ENCODE results near the gene HIPK2.

Gene HIPK2

DNA sequence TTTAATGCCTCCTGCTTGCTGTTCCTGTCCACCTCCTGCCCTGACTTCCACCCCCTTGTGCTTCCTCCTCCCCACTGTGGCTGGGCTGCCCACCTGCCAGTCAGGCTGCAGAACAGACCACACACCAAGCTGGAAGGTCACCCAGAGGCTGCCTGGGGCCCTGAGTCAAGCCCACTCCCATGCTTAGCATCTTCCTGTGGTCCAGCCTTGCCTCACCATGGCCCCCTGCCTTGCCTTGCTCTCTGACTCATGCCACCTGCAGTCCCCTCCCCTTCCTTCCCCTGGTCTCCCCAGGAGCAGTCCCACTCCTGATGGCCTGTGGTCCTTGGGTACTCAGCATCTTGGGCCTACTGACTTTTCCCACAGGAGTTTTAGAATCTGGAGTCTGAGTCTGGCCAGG, 252.0 kb downstream of the HIPK2 start:
- H3K4me1 ChIP-seq (ENCODE audit: control insufficient read depth, low read depth, low read length), result no peaks in the 10 kb centered on the region
- no peaks in the 10 kb centered on the region for H3K79me1 ChIP-seq (ENCODE audit: low read length)
- H3K27ac ChIP-seq (ENCODE audit: low read depth, low read length), result no peak overlapping the region
- no peak overlapping the region for H3K4ac ChIP-seq (ENCODE audit: low read depth, low read length)
- no peaks in the 10 kb centered on the region for H3K79me2 ChIP-seq (ENCODE audit: control insufficient read depth, insufficient read depth, low read length)
- no peak overlapping the region for H2AK5ac ChIP-seq (ENCODE audit: low read length)
- H3K56ac ChIP-seq (ENCODE audit: low read length), result no peak overlapping the region
- no peak overlapping the region for H2BK15ac ChIP-seq (replicated peaks; ENCODE audit: low read depth)
- no peak overlapping the region for H3K18ac ChIP-seq (ENCODE audit: low read length)
- H4K8ac ChIP-seq (ENCODE audit: low read depth, low read length), result no peak overlapping the region
- H3K23ac ChIP-seq (ENCODE audit: low read length), result no peak overlapping the region
- no peak overlapping the region for H3K4me2 ChIP-seq (ENCODE audit: low read length)
- no peak overlapping the region for H4K5ac ChIP-seq (ENCODE audit: low read length)
- H3K36me3 ChIP-seq (ENCODE audit: control insufficient read depth, insufficient read depth, low read length), result no peaks in the 10 kb centered on the region
- H3K9ac ChIP-seq (ENCODE audit: low read length), result no peak overlapping the region
- H3K4me3 ChIP-seq (ENCODE audit: low read length), result no peak overlapping the region
- H2BK120ac ChIP-seq (ENCODE audit: low read depth, low read length), result no peak overlapping the region
- no peak overlapping the region for H2BK5ac ChIP-seq (ENCODE audit: low read length)
- peaks cover 16% of the 10 kb centered on the region for H3K27me3 ChIP-seq (ENCODE audit: insufficient read depth, low read length, poor library complexity)
- DNase-seq, result no peak

- no CpG with 5 or more reads among the region's 10 CpGs for WGBS (ENCODE audit: extremely low coverage, insufficient coverage, low lambda C conversion rate)
- no peaks in the 10 kb centered on the region for H3K79me1 ChIP-seq (ENCODE audit: low read length)
- no peak overlapping the region for H4K8ac ChIP-seq (ENCODE audit: low read depth, low read length)
- H2AK5ac ChIP-seq (ENCODE audit: low read length), result no peak overlapping the region
- no peak overlapping the region for H2BK5ac ChIP-seq (ENCODE audit: low read length)
- H3K18ac ChIP-seq (ENCODE audit: low read length), result no peak overlapping the region
- H3K4me1 ChIP-seq (ENCODE audit: control insufficient read depth, low read depth, low read length), result no peaks in the 10 kb centered on the region
- H3K4me2 ChIP-seq (ENCODE audit: low read length), result no peak overlapping the region
- H2BK120ac ChIP-seq (ENCODE audit: low read depth, low read length), result no peak overlapping the region
- no peak for DNase-seq
- H3K27ac ChIP-seq (ENCODE audit: low read depth, low read length), result no peak overlapping the region
- H4K5ac ChIP-seq (ENCODE audit: low read length), result no peak overlapping the region
- no peak overlapping the region for H3K4me3 ChIP-seq (ENCODE audit: low read length)
- H3K4ac ChIP-seq (ENCODE audit: low read depth, low read length), result no peak overlapping the region
- no peaks in the 10 kb centered on the region for H3K79me2 ChIP-seq (ENCODE audit: control insufficient read depth, insufficient read depth, low read length)
- H3K9ac ChIP-seq (ENCODE audit: low read length), result no peak overlapping the region
- peaks cover 16% of the 10 kb centered on the region for H3K27me3 ChIP-seq (ENCODE audit: insufficient read depth, low read length, poor library complexity)
- H3K56ac ChIP-seq (ENCODE audit: low read length), result no peak overlapping the region
- no peaks in the 10 kb centered on the region for H3K36me3 ChIP-seq (ENCODE audit: control insufficient read depth, insufficient read depth, low read length)
- no peak overlapping the region for H2BK15ac ChIP-seq (replicated peaks; ENCODE audit: low read depth)
- no peak overlapping the region for H3K23ac ChIP-seq (ENCODE audit: low read length)
These were observed 252.6 kb downstream of the HIPK2 start for GRCh38 chr7:139525239-139525638.

DNA sequence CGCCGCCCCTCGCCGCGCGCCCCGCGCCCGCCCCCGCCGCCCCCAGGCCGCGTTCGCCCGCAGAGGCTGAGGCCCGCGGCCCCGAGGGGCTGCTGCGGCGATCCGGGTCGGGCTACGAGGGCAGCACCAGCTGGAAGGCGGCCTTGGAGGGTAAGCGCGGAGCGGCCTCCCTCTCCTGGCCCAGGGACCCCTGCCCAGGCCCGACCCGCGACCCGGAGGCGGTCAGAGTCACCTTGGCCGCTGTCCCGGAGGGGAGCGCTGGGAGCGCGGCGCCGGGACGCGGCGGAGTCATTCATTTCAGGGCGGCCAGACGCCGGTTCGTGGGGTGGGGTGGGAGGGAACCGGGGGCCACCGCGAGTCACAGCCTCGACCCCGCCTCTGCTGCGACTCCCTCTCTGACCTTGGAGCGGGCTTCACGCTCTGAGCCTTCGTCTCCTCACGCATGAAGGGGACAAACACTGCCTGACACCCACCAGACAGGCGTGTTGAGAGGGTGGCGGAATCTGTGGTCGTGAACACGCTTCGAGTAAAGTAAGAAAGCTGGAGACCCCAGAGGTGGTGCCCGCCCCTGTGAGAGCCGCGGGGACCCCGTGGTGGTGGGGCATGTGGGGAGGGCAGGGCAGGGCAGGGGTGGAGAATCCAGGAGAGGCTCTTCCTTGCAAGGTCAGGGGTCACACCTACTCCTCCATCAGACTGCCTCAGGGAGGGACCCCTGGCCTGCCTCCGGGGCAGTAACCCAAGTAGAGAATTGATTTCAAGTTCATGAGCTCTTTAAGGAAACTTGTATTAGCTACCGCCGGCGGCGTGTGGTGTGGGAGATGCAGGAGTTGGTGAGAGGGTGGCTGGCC, 253.6 kb downstream of the HIPK2 start:
- Histone ChIP-seq H3K79me2 (ENCODE audit: control insufficient read depth, insufficient read depth, low read length) (no peaks in the 10 kb centered on the region), H3K4ac (ENCODE audit: low read depth, low read length) (no peak overlapping the region), H2BK5ac (ENCODE audit: low read length) (no peak overlapping the region), H3K27me3 (ENCODE audit: insufficient read depth, low read length, poor library complexity) (peaks cover 16% of the 10 kb centered on the region), H2BK120ac (ENCODE audit: low read depth, low read length) (no peak overlapping the region), H3K56ac (ENCODE audit: low read length) (peak overlapping the region; percentile 65), H4K8ac (ENCODE audit: low read depth, low read length) (no peak overlapping the region), H3K36me3 (ENCODE audit: control insufficient read depth, insufficient read depth, low read length) (no peaks in the 10 kb centered on the region), H3K9ac (ENCODE audit: low read length) (peak overlapping the region; percentile 41), H3K79me1 (ENCODE audit: low read length) (no peaks in the 10 kb centered on the region), H4K5ac (ENCODE audit: low read length) (no peak overlapping the region), H2BK15ac (replicated peaks; ENCODE audit: low read depth) (no peak overlapping the region), H3K4me3 (ENCODE audit: low read length) (no peak overlapping the region), H3K4me1 (ENCODE audit: control insufficient read depth, low read depth, low read length) (no peaks in the 10 kb centered on the region), H3K4me2 (ENCODE audit: low read length) (peak overlapping the region; percentile 27), H3K27ac (ENCODE audit: low read depth, low read length) (no peak overlapping the region), H3K23ac (ENCODE audit: low read length) (no peak overlapping the region), H2AK5ac (ENCODE audit: low read length) (no peak overlapping the region), H3K18ac (ENCODE audit: low read length) (peak overlapping the region; percentile 42)
- DNase-seq, result no peak
- WGBS (ENCODE audit: extremely low coverage, insufficient coverage, low lambda C conversion rate), result no CpG with 5 or more reads among the region's 70 CpGs

DNA sequence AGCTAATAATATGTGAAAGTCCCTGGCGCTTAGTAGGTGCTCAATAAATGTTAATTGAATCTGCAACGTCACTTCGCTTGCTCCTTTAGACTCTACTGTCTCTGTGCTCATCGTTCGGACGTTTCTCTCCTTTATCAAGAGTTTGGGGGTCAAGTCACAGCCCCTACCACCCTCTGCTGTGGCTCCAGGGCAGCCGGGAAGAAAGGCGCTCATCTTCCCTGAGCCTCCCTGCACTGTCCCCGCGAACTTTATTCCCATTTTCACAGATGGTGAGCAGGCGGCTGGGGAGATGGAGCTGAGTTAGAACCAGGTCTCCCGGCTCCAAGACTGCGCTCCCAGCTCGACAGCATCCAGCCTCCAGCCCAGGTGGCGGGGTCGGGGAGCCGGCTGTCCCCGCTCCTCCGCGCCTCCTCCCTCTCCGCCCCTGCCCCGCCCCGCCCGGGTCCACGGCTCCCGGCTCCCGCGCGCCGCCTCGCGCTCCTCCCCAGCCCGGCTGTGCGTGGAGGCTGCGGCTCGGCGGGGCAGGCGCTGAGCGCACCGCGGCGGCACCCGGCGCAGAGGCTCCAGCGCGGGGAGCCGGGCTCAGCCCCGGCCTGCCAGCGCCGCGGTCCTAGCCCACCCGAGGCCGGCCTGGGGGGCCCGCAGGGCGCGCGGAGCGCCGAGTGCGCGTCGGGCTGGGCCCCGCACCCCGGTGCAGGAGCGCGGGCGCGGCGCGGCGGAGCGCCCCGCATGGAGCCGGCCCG, 254.4 kb downstream of the HIPK2 start, which contains the start of gene CLEC2L:
Gene CLEC2L, plus strand, starts transcription at position 487 of the 743 bp plus-strand sequence. Its CDS starts 243 bp downstream, at position 730.
- Histone ChIP-seq H3K79me1 (ENCODE audit: low read length) (no peaks in the 10 kb centered on the region), H4K5ac (ENCODE audit: low read length) (no peak within 1 kb of the TSS), H3K23ac (ENCODE audit: low read length) (no peak within 1 kb of the TSS), H3K27ac (ENCODE audit: low read depth, low read length) (no peak within 1 kb of the TSS), H3K4me2 (ENCODE audit: low read length) (peak within 1 kb of the TSS; percentile 46), H3K56ac (ENCODE audit: low read length) (peak within 1 kb of the TSS; percentile 65), H4K8ac (ENCODE audit: low read depth, low read length) (no peak within 1 kb of the TSS), H3K4me1 (ENCODE audit: control insufficient read depth, low read depth, low read length) (no peaks in the 10 kb centered on the region), H2AK5ac (ENCODE audit: low read length) (no peak within 1 kb of the TSS), H2BK15ac (replicated peaks; ENCODE audit: low read depth) (no peak within 1 kb of the TSS), H3K18ac (ENCODE audit: low read length) (peak within 1 kb of the TSS; percentile 42), H3K4ac (ENCODE audit: low read depth, low read length) (no peak within 1 kb of the TSS), H2BK5ac (ENCODE audit: low read length) (no peak within 1 kb of the TSS), H3K36me3 (ENCODE audit: control insufficient read depth, insufficient read depth, low read length) (no peaks in the 10 kb centered on the region), H3K79me2 (ENCODE audit: control insufficient read depth, insufficient read depth, low read length) (no peaks in the 10 kb centered on the region), H3K4me3 (ENCODE audit: low read length) (no peak within 1 kb of the TSS), H2BK120ac (ENCODE audit: low read depth, low read length) (no peak within 1 kb of the TSS), H3K27me3 (ENCODE audit: insufficient read depth, low read length, poor library complexity) (peaks cover 16% of the 10 kb centered on the region), H3K9ac (ENCODE audit: low read length) (peak within 1 kb of the TSS; percentile 41)
- no CpG with 5 or more reads among the region's 75 CpGs for WGBS (ENCODE audit: extremely low coverage, insufficient coverage, low lambda C conversion rate)
- DNase-seq, result peak; percentile 26

GRCh38 chr7:139522830-139523198, 255.0 kb downstream of the HIPK2 start:
- H4K8ac ChIP-seq (ENCODE audit: low read depth, low read length), result no peak overlapping the region
- no peak overlapping the region for H2BK15ac ChIP-seq (replicated peaks; ENCODE audit: low read depth)
- H3K23ac ChIP-seq (ENCODE audit: low read length), result no peak overlapping the region
- no peak overlapping the region for H2BK120ac ChIP-seq (ENCODE audit: low read depth, low read length)
- H3K79me2 ChIP-seq (ENCODE audit: control insufficient read depth, insufficient read depth, low read length), result no peaks in the 10 kb centered on the region
- H3K18ac ChIP-seq (ENCODE audit: low read length), result no peak overlapping the region
- WGBS (ENCODE audit: extremely low coverage, insufficient coverage, low lambda C conversion rate), result no CpG with 5 or more reads among the region's 11 CpGs
- H4K5ac ChIP-seq (ENCODE audit: low read length), result no peak overlapping the region
- no peak overlapping the region for H3K4me3 ChIP-seq (ENCODE audit: low read length)
- no peak overlapping the region for H3K56ac ChIP-seq (ENCODE audit: low read length)
- no peak overlapping the region for H3K9ac ChIP-seq (ENCODE audit: low read length)
- H3K27me3 ChIP-seq (ENCODE audit: insufficient read depth, low read length, poor library complexity), result peaks cover 16% of the 10 kb centered on the region
- H3K36me3 ChIP-seq (ENCODE audit: control insufficient read depth, insufficient read depth, low read length), result no peaks in the 10 kb centered on the region
- no peak overlapping the region for H3K4ac ChIP-seq (ENCODE audit: low read depth, low read length)
- DNase-seq, result no peak
- H2AK5ac ChIP-seq (ENCODE audit: low read length), result no peak overlapping the region
- no peak overlapping the region for H2BK5ac ChIP-seq (ENCODE audit: low read length)
- no peaks in the 10 kb centered on the region for H3K4me1 ChIP-seq (ENCODE audit: control insufficient read depth, low read depth, low read length)
- H3K27ac ChIP-seq (ENCODE audit: low read depth, low read length), result no peak overlapping the region
- no peak overlapping the region for H3K4me2 ChIP-seq (ENCODE audit: low read length)
- H3K79me1 ChIP-seq (ENCODE audit: low read length), result no peaks in the 10 kb centered on the region
